ENCODE data around the gene PTPRD. TPM values are rescaled to one million over a fixed set of nuclear protein-coding genes. Genes with fewer than 3 reads are reported as not detected.
"Not testable (repeated sequence)": the region's sequence is repeated elsewhere in the genome, so short reads cannot be mapped to it uniquely, and the experiment has no call there.

Gene PTPRD
- total and polyA plus RNA-seq, 2 experiments from 2014 or later, result 11.5 to 58.0 TPM

DNA sequence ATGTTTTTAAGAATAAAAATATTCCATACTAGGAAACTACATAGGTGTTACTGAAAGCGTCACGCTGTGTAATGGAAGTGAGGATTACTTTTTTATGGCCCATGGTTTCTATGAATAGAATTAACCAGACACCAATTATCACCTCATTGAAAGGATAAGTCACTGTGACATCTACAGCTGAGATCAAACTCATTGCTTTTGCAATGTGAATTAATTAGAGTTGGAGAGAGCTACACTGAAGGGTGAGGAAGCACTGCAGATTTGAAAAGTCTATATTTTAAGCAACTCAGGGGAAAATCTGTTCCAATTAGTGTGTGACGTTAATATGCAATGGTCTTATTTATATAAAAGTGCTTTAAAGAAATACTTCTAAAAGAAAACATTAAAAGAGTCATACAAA is 1513.2 kb downstream of the PTPRD start:
- ATAC-seq, result no peak
- Histone ChIP-seq H2AFZ (no peak overlapping the region), H3F3A (replicated peaks; ENCODE audit: low read depth) (no peaks in the 10 kb centered on the region), H3K36me3 (ENCODE audit: insufficient read depth) (no peaks in the 10 kb centered on the region), H3K9me2 (ENCODE audit: insufficient read depth) (no peaks in the 10 kb centered on the region), H3K4me1 (ENCODE audit: insufficient read depth) (0 out of 2 replicates have a peak, but pooled peaks cover 5% of the 10 kb centered on the region), H3K27ac (ENCODE audit: low read depth) (no peak overlapping the region), H3K4me3 (no peak overlapping the region), H3K79me2 (replicated peaks; ENCODE audit: insufficient read depth) (no peaks in the 10 kb centered on the region), H3K27me3 (ENCODE audit: insufficient read depth) (no peaks in the 10 kb centered on the region), H4K20me1 (replicated peaks; ENCODE audit: insufficient read depth) (no peaks in the 10 kb centered on the region), H3K4me2 (no peak overlapping the region)
- Mint-ChIP-seq H3K27me3 (ENCODE audit: insufficient read depth, low read depth, poor library complexity) (no peaks in the 10 kb centered on the region), H3K9me3 (no peaks in the 10 kb centered on the region), H3K36me3 (ENCODE audit: low read depth) (no peaks in the 10 kb centered on the region), H3K4me3 (no peak overlapping the region), H3K4me1 (peaks cover 9% of the 10 kb centered on the region; the same call in 2 of the 3 replicates), H3K27ac (no peak overlapping the region)
- no peak for DNase-seq (ENCODE audit: low spot score)
- TF ChIP-seq JUNB (IDR thresholded peaks at IDR 0.05; ENCODE audit: unreplicated experiment) (no peak), STAT1 (IDR thresholded peaks at IDR 0.05; ENCODE audit: unreplicated experiment) (no peak)
- TF ChIP-seq, protein P1, sequence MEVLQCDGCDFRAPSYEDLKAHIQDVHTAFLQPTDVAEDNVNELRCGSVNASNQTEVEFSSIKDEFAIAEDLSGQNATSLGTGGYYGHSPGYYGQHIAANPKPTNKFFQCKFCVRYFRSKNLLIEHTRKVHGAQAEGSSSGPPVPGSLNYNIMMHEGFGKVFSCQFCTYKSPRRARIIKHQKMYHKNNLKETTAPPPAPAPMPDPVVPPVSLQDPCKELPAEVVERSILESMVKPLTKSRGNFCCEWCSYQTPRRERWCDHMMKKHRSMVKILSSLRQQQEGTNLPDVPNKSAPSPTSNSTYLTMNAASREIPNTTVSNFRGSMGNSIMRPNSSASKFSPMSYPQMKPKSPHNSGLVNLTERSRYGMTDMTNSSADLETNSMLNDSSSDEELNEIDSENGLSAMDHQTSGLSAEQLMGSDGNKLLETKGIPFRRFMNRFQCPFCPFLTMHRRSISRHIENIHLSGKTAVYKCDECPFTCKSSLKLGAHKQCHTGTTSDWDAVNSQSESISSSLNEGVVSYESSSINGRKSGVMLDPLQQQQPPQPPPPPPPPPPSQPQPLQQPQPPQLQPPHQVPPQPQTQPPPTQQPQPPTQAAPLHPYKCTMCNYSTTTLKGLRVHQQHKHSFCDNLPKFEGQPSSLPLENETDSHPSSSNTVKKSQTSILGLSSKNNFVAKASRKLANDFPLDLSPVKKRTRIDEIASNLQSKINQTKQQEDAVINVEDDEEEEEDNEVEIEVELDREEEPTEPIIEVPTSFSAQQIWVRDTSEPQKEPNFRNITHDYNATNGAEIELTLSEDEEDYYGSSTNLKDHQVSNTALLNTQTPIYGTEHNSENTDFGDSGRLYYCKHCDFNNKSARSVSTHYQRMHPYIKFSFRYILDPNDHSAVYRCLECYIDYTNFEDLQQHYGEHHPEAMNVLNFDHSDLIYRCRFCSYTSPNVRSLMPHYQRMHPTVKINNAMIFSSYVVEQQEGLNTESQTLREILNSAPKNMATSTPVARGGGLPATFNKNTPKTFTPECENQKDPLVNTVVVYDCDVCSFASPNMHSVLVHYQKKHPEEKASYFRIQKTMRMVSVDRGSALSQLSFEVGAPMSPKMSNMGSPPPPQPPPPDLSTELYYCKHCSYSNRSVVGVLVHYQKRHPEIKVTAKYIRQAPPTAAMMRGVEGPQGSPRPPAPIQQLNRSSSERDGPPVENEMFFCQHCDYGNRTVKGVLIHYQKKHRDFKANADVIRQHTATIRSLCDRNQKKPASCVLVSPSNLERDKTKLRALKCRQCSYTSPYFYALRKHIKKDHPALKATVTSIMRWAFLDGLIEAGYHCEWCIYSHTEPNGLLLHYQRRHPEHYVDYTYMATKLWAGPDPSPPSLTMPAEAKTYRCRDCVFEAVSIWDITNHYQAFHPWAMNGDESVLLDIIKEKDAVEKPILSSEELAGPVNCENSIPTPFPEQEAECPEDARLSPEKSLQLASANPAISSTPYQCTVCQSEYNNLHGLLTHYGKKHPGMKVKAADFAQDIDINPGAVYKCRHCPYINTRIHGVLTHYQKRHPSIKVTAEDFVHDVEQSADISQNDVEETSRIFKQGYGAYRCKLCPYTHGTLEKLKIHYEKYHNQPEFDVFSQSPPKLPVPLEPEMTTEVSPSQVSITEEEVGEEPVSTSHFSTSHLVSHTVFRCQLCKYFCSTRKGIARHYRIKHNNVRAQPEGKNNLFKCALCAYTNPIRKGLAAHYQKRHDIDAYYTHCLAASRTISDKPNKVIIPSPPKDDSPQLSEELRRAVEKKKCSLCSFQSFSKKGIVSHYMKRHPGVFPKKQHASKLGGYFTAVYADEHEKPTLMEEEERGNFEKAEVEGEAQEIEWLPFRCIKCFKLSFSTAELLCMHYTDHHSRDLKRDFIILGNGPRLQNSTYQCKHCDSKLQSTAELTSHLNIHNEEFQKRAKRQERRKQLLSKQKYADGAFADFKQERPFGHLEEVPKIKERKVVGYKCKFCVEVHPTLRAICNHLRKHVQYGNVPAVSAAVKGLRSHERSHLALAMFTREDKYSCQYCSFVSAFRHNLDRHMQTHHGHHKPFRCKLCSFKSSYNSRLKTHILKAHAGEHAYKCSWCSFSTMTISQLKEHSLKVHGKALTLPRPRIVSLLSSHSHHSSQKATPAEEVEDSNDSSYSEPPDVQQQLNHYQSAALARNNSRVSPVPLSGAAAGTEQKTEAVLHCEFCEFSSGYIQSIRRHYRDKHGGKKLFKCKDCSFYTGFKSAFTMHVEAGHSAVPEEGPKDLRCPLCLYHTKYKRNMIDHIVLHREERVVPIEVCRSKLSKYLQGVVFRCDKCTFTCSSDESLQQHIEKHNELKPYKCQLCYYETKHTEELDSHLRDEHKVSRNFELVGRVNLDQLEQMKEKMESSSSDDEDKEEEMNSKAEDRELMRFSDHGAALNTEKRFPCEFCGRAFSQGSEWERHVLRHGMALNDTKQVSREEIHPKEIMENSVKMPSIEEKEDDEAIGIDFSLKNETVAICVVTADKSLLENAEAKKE (CRISPR knock-in tag; IDR thresholded peaks at IDR 0.05), result no peak
- TF ChIP-seq, protein P2, sequence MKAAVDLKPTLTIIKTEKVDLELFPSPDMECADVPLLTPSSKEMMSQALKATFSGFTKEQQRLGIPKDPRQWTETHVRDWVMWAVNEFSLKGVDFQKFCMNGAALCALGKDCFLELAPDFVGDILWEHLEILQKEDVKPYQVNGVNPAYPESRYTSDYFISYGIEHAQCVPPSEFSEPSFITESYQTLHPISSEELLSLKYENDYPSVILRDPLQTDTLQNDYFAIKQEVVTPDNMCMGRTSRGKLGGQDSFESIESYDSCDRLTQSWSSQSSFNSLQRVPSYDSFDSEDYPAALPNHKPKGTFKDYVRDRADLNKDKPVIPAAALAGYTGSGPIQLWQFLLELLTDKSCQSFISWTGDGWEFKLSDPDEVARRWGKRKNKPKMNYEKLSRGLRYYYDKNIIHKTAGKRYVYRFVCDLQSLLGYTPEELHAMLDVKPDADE (IDR thresholded peaks at IDR 0.05), result no peak
- TF ChIP-seq, protein P3, sequence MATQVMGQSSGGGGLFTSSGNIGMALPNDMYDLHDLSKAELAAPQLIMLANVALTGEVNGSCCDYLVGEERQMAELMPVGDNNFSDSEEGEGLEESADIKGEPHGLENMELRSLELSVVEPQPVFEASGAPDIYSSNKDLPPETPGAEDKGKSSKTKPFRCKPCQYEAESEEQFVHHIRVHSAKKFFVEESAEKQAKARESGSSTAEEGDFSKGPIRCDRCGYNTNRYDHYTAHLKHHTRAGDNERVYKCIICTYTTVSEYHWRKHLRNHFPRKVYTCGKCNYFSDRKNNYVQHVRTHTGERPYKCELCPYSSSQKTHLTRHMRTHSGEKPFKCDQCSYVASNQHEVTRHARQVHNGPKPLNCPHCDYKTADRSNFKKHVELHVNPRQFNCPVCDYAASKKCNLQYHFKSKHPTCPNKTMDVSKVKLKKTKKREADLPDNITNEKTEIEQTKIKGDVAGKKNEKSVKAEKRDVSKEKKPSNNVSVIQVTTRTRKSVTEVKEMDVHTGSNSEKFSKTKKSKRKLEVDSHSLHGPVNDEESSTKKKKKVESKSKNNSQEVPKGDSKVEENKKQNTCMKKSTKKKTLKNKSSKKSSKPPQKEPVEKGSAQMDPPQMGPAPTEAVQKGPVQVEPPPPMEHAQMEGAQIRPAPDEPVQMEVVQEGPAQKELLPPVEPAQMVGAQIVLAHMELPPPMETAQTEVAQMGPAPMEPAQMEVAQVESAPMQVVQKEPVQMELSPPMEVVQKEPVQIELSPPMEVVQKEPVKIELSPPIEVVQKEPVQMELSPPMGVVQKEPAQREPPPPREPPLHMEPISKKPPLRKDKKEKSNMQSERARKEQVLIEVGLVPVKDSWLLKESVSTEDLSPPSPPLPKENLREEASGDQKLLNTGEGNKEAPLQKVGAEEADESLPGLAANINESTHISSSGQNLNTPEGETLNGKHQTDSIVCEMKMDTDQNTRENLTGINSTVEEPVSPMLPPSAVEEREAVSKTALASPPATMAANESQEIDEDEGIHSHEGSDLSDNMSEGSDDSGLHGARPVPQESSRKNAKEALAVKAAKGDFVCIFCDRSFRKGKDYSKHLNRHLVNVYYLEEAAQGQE (IDR thresholded peaks at IDR 0.05; ENCODE audit: unreplicated experiment), result no peak

DNA sequence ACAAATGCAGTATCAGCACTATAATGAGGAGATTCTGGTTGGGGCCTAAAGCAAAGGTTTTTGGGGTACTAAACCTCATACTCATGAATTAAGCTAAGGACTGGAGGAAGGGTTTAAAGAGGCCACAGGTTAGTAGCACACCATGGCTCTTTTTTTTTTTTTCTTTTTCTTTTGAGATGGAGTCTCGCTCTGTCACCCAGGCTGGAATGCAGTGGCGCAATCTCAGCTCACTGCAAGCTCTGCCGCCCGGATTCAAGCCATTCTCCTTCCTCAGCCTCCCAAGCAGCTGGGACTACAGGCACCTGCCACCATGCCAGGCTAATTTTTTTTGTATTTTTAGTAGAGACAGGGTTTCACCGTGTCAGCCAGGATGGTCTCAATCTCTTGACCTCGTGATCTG is 1515.5 kb downstream of the PTPRD start:
- not testable (repeated sequence) for H3K27me3 Mint-ChIP-seq (ENCODE audit: insufficient read depth, low read depth, poor library complexity); H3K4me3 Mint-ChIP-seq; H3K9me3 Mint-ChIP-seq; H3K79me2 ChIP-seq (replicated peaks; ENCODE audit: insufficient read depth); H3K4me3 ChIP-seq; H3K4me1 Mint-ChIP-seq; H3K4me2 ChIP-seq; H4K20me1 ChIP-seq (replicated peaks; ENCODE audit: insufficient read depth); H3F3A ChIP-seq (replicated peaks; ENCODE audit: low read depth); H3K9me2 ChIP-seq (ENCODE audit: insufficient read depth); H3K4me1 ChIP-seq (ENCODE audit: insufficient read depth); H3K27ac ChIP-seq (ENCODE audit: low read depth); H3K36me3 Mint-ChIP-seq (ENCODE audit: low read depth); H3K27me3 ChIP-seq (ENCODE audit: insufficient read depth); H3K36me3 ChIP-seq (ENCODE audit: insufficient read depth)
- H3K27ac Mint-ChIP-seq, result peak overlapping the region; percentile 65; the same call in 1 of the 2 replicates
- H2AFZ ChIP-seq, result peak overlapping the region; percentile 14; the same call in 1 of the 2 replicates
- ATAC-seq, result peak; percentile 54; the same call in 1 of the 3 replicates
- peak; percentile 10 for DNase-seq (ENCODE audit: low spot score)
